Stromal cell of bone marrow (primary cell): ENCODE results near the gene ARSG.
"Not testable (repeated sequence)": the region's sequence is repeated elsewhere in the genome, so short reads cannot be mapped to it uniquely, and the experiment has no call there.

Source experiments
- DNase-seq: peaks from one replicate; pipeline ENCODE4 v3.0.0-alpha.2; 2012; ENCODE audit warnings: low read depth

Gene ARSG

GRCh38 chr17:68306819-68307218 lies 15.5 kb downstream of the ARSG start:
- no peak for DNase-seq

GRCh38 chr17:68307443-68307842 lies 16.1 kb downstream of the ARSG start:
- no peak for DNase-seq

DNA sequence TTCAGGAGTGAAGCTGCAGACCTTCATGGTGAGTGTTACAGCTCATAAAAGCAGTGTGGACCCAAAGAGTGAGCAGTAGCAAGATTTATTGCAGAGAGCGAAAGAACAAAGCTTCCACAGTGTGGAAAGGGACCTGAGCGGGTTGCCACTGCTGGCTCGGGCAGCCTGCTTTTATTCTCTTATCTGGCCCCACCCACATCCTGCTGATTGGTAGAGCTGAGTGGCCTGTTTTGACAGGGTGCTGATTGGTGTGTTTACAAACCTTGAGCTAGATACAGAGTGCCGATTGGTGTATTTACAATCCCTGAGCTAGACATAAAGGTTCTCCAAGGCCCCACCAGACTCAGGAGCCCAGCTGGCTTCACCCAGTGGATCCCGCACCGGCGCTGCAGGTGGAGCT lies 17.2 kb downstream of the ARSG start:
- not testable (repeated sequence) for DNase-seq

GRCh38 chr17:68309066-68309670 lies 17.9 kb downstream of the ARSG start:
- not testable (repeated sequence) for DNase-seq

- DNase-seq: no peak
These were observed 18.9 kb downstream of the ARSG start for GRCh38 chr17:68310152-68310551.

DNA sequence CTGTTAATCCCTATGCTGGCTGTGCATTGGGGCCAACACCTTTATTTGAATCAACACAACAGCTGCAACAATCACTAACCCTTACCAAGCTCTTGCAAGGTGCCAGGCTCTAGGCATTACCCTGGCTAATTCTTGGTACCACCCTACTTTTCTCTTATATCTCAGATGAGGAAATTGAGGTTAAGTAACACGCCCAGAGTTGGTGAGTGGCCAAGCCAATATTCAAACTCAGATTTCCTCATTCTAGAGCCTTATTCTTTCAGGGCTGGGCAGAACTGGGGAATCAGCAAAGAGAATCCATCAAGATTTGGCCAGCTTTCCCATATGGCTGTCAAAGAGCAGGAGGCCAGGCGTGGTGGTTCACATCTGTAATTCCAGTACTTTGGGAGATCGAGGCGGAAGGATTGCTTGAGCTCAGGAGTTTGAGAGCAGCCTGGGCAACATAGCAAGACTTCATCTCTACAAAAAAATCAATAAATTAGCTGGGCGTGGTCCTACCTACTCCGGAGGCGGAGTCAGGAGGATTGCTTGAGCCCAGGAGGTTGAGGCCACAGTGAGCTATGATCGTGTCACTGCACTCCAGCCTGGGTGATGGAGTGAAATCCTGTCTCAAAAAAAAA lies 23.7 kb downstream of the ARSG start:
- no peak for DNase-seq

DNA sequence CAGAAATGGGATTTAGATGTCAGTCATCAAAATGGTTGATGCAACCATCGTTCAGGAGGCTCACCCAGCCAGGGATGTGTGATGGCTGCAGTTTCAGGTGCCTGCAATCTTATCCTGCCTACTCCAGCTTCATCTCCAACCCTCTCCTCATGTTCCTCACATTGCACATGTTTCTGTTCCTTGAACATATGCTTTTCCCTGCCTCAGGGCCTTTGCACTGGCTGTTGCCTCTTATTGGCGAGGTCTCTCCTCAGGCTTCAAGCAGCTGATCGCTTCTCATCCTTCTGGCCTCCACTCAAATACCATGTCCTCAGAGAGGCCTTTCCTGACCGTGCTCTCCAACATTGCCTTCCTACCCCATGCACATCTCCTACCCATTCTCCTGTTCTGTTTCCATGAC lies 24.6 kb downstream of the ARSG start:
- no peak for DNase-seq

DNA sequence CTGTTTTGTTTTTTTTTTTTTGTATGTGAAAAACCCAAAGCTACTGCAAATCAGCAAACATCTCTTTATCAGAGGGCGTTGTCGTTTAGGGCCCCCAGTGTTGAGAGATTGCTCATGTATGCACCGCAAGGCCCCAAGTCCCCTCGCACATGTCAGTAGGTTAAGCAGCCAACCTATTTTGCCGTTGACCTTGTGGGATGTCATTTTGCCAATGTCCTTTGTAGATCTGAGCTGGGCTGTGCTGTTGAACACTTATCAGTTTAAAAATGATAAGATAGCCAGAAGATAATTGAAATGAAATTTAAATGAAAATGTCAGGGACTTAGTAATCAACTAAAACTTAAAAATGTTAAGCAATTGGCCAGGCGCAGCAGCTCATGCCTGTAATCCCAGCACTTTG lies 26.2 kb downstream of the ARSG start:
- no peak for DNase-seq

DNA sequence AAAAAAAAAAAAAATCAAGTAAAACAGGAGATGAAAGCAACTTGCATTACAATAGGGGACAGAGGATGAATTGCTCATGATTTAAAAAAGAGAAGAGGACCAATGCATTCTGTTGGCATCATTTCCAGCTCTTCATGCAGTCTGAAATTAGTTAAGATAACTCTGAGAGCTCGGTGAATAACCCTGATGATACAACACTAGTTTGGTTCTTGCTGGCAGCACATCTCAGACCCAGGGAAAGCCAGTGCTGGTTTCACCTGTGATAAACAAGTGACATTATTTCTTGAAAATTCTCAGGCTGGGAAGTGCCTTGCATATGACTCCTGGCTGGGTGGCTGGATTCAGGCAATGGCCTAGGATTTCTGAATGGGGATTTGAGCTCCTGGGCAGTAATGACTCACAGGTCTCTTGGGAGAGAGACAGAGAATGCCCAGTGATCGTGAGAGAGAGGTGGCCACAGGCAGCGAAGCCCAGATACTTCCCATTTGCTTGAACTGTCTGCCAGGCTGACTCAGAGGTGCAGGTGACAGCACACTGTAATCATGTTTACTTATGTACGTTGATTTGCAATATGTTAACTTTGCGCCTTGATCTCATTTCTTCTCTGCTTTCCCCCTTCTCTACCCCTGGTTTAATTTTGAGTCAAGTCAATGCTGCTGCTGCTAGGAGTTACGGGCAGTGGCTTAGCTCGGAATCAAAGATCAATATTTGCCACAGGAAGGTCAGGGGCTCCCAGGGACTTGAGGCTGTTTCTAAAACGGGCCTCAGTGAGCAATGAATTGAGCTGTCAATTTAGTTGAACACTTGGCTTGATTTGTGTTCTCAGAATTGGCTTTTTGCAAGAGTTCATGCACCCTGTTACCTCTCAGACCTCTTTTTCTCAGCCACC lies 27.1 kb downstream of the ARSG start:
- peak; percentile 49 for DNase-seq

GRCh38 chr17:68319410-68320162 lies 28.3 kb downstream of the ARSG start:
- no peak for DNase-seq

DNA sequence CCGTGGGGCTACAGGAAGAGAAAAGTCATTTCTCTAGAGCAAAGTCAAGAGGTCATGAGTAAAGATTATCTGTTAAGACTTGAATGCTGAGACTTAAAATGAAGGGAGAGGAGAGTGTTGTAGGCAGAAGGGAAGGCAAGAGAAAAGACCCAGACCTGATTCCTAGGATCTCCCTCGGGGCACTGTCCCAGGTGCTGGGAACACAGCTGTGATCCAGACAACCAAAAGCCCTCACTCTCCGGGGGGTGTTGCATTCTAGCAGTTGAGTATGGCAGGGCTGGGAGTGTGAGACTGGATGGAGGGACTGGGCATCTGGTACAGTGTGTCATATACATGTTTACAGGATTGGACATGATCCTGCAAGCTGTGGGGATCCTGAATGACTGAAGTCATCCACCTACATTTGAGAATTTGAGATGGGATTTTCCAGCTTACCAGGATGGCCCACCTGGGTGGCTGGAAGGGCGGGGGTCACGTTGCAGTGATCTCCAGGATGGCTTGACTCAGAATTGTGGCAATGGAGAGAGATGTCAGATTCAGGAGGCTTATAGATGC lies 29.1 kb downstream of the ARSG start:
- no peak for DNase-seq

DNA sequence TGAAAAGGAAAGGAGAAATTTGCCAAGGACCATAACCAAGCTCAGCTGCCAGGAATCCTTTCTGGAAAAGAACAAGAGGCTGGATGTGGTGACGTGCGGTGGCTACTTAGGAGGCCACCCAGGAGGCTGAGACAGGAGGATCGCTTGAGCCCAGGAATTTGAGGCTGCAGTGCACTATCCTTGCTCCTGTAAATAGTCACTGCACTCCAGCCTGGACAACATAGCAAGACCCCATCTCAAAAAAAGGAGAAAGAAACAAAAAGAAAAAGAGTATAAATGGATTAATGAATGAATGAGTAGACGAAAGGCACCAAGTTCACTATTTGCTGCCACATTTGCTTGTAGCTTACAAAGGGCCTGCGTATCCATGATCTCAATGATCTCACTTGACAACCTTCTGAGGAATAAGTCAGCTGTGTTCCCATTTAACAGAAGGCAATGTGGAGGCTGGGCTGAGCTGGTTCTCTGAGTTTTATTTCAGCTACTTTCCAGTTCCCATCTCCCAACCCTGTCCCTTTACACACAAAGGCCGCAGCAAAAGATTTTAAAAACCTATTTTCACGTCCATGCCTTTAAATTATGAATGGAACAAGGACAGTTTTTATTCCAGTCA lies 29.8 kb downstream of the ARSG start:
- no peak for DNase-seq

DNA sequence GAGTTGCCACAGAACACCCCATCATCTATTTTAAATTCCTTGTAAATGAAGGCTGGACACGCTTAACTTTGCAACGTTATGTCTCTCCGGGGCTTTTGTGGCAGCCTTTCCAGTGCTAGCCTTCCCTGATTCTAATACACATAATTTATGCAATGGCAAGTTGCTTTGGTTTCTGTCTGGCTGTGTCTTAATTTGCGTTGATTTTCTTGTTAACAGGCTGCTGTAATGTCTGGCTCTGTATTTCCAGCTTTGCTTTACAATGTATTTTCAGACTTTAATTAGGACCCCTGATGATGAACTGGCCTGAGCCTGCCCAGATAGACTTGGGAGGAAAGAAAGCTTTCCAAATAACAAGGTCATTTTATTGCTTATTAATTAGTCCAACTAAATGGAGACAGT lies 30.3 kb downstream of the ARSG start:
- no peak for DNase-seq

- DNase-seq: no peak
These were observed 31.3 kb downstream of the ARSG start for GRCh38 chr17:68322630-68323029.

DNA sequence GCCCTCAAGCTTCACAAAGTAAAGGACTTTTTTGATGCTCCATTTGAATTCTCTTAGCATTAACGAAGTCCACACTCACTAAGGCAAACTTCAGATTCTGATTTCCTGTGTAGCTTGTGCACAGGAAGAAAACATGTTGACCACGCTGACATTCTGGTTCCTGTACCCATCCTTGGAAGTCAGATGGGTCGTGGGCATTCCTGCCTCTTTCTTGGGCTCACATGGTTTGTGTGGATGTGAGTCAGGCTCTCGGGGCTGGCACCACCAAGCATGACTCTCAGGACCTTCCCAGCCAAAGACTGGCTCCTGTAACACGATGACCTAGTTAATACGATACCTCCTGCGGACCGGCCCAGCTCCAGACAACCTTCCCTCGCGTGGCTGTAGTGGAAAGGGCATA lies 32.8 kb downstream of the ARSG start:
- DNase-seq: no peak

- no peak for DNase-seq
These were observed 33.5 kb downstream of the ARSG start for GRCh38 chr17:68324654-68325336.

- DNase-seq: no peak
These were observed 34.7 kb downstream of the ARSG start for GRCh38 chr17:68325961-68326360.

- DNase-seq: no peak
These were observed 35.4 kb downstream of the ARSG start for GRCh38 chr17:68326681-68327080.

- no peak for DNase-seq
These were observed 36.7 kb downstream of the ARSG start for GRCh38 chr17:68327823-68328557.

DNA sequence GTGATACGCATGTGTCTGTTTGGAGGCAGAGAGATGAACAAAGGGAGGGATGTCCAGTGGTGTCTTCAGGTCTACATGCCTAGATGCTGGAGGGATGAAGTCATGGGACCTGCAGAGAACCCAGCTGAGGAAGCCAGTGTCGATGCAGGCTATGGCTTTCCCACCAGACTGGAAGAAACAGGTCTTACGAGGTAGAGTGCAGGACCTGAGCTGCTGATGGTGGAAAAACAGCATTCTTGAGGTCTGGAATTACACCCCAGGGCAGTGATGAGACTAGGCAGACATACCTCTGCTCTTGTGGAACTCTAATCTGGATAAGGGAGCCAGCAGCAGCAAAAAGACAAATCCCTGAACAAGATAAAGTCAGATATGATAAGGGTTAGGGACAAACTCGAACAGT lies 37.4 kb downstream of the ARSG start:
- no peak for DNase-seq
